HepG2 (cell line): ENCODE measurements around the gene COPS4. TPM values are rescaled to one million over a fixed set of nuclear protein-coding genes. Genes with fewer than 3 reads are reported as not detected.

Source experiments
- CC2D1A ChIP-seq: sonication (generic); formaldehyde crosslinking; IDR thresholded peaks from 2 replicates; pipeline ENCODE4 v1.8.1; 2023; ENCODE audit warnings: mild to moderate bottlenecking, missing genetic modification reagents
- CENPBD1 ChIP-seq: sonication (generic); formaldehyde crosslinking; IDR thresholded peaks from 2 replicates; pipeline ENCODE4 v1.8.0; 2022; ENCODE audit warnings: missing genetic modification reagents, low read depth, mild to moderate bottlenecking, borderline replicate concordance
- HMGA1 ChIP-seq: sonication (generic); formaldehyde crosslinking; conservative IDR thresholded peaks from 2 replicates; pipeline ENCODE4 v1.4.0; 2020; ENCODE audit warnings: missing genetic modification reagents
- HNRNPL ChIP-seq: fragments of 200-400 bp; formaldehyde crosslinking; IDR thresholded peaks from 2 replicates; pipeline ENCODE4 v1.6.1; 2017; ENCODE audit warnings: mild to moderate bottlenecking, low read depth, low read length
- KMT2A ChIP-seq: sonication (generic); formaldehyde crosslinking; IDR thresholded peaks from 2 replicates; pipeline ENCODE4 v1.4.0; 2020; ENCODE audit warnings: missing genetic modification reagents
- MYC ChIP-seq: sonication (generic); formaldehyde crosslinking; IDR thresholded peaks from 2 replicates; pipeline ENCODE4 v1.9.0; 2021; ENCODE audit warnings: missing genetic modification reagents, borderline replicate concordance
- NCOA2 ChIP-seq: sonication (generic); formaldehyde crosslinking; IDR thresholded peaks from 2 replicates; pipeline ENCODE4 v1.8.0; 2022; ENCODE audit warnings: inconsistent platforms
- RNF219 ChIP-seq: sonication (generic); formaldehyde crosslinking; IDR thresholded peaks from 2 replicates; pipeline ENCODE4 v1.5.0; 2020; ENCODE audit warnings: mild to moderate bottlenecking, missing genetic modification reagents
- SATB2 ChIP-seq: sonication (generic); formaldehyde crosslinking; IDR thresholded peaks from 2 replicates; pipeline ENCODE4 v1.5.0; 2020; ENCODE audit warnings: missing genetic modification reagents
- TP53 ChIP-seq: sonication (generic); formaldehyde crosslinking; conservative IDR thresholded peaks from 2 replicates; pipeline ENCODE4 v1.4.0; 2020; ENCODE audit warnings: missing genetic modification reagents
- ZFAT ChIP-seq: sonication (generic); formaldehyde crosslinking; conservative IDR thresholded peaks from 2 replicates; pipeline ENCODE4 v1.8.1; 2023; ENCODE audit warnings: missing genetic modification reagents, inconsistent platforms
- ZMYM4 ChIP-seq: sonication (generic); formaldehyde crosslinking; IDR thresholded peaks from 2 replicates; pipeline ENCODE4 v1.8.1; 2023; ENCODE audit warnings: mild to moderate bottlenecking, missing genetic modification reagents
- ZNF124 ChIP-seq: sonication (generic); formaldehyde crosslinking; IDR thresholded peaks from 2 replicates; pipeline ENCODE4 v1.4.0; 2020; ENCODE audit warnings: missing genetic modification reagents
- ZNF282 ChIP-seq: fragments of 450-650 bp; IDR thresholded peaks from 2 replicates; pipeline ENCODE4 v1.6.1; 2018; ENCODE audit not compliant: partially characterized antibody
- ZNF333 ChIP-seq: sonication (generic); formaldehyde crosslinking; IDR thresholded peaks from 2 replicates; pipeline ENCODE4 v1.4.0; 2020; ENCODE audit warnings: mild to moderate bottlenecking, missing genetic modification reagents, borderline replicate concordance
- ZNF577 ChIP-seq: sonication (generic); formaldehyde crosslinking; IDR thresholded peaks from 2 replicates; pipeline ENCODE4 v1.4.0; 2020; ENCODE audit warnings: mild to moderate bottlenecking, low read depth, missing genetic modification reagents, borderline replicate concordance
- ZNF678 ChIP-seq: sonication (generic); formaldehyde crosslinking; IDR thresholded peaks from 2 replicates; pipeline ENCODE4 v1.4.0; 2020; ENCODE audit warnings: mild to moderate bottlenecking, missing genetic modification reagents
- ZZZ3 ChIP-seq: sonication (generic); formaldehyde crosslinking; IDR thresholded peaks from 2 replicates; pipeline ENCODE4 v1.4.0; 2020; ENCODE audit warnings: missing genetic modification reagents, mild to moderate bottlenecking, borderline replicate concordance
- polyA plus RNA-seq, 8 experiments: library from polyadenylated mRNA; depleted of rRNA in 3 of 8; stranded (reverse) in 7 of 8; unstranded in 1 of 8; fragments of >200 nt; fragmentation: Illumina TruSeq in 4 of 8; extraction: Trizol in 4 of 8; gene quantifications; 2 replicates each; pipeline versions ENCODE4 v1.2.1 to v1.2.3, GENCODE V29; 2011 to 2016; ENCODE audit warnings: low read depth in 4 of 8, missing spikeins in 1 of 8, mixed read lengths in 1 of 8; ENCODE audit not compliant: insufficient read depth in 1 of 8
- total RNA-seq, 5 experiments: library from RNA; depleted of rRNA; stranded (reverse); fragments of >200 nt; fragmentation: Illumina TruSeq; extraction: Trizol; gene quantifications; 2 replicates each; pipeline ENCODE4 v1.2.3, GENCODE V29; 2016; ENCODE audit warnings: low read depth in 1 of 5
- TF ChIP-seq, protein P1 (sequence below): sonication (generic); formaldehyde crosslinking; conservative IDR thresholded peaks from 2 replicates; pipeline ENCODE4 v1.8.1; 2023; ENCODE audit warnings: missing genetic modification reagents
- TF ChIP-seq, protein P2 (sequence below): sonication (generic); formaldehyde crosslinking; IDR thresholded peaks from 2 replicates; pipeline ENCODE4 v1.5.1; 2020; ENCODE audit warnings: mild to moderate bottlenecking, missing genetic modification reagents, moderate library complexity

Gene COPS4
- total and polyA plus RNA-seq, 2 of the 13 experiments (the other 11 are each of a cell fraction or from before 2014, with no cell fraction given) = 28.8 to 52.5 TPM

- TF ChIP-seq HMGA1 (CRISPR knock-in tag) (no peak), NCOA2 (peak; percentile 62), RNF219 (no peak), CENPBD1 (no peak), ZZZ3 (CRISPR knock-in tag) (no peak), ZNF124 (CRISPR knock-in tag) (peak; percentile 80; the same call in 1 of the 2 replicates), ZNF333 (CRISPR knock-in tag) (no peak), ZNF282 (no peak), ZNF577 (CRISPR knock-in tag) (no peak), ZMYM4 (peak; percentile 99), HNRNPL (no peak), TP53 (CRISPR knock-in tag) (0 out of 2 replicates have a peak, but pooled peaks have one; percentile 61), SATB2 (CRISPR knock-in tag) (0 out of 2 replicates have a peak, but pooled peaks have one; percentile 47), MYC (CRISPR knock-in tag) (peak; percentile 87; the same call in 1 of the 2 replicates), ZFAT (CRISPR knock-in tag) (no peak), KMT2A (CRISPR knock-in tag) (peak; percentile 64; the same call in 1 of the 2 replicates), CC2D1A (CRISPR knock-in tag) (no peak), ZNF678 (CRISPR knock-in tag) (no peak)
- TF ChIP-seq, protein P1, sequence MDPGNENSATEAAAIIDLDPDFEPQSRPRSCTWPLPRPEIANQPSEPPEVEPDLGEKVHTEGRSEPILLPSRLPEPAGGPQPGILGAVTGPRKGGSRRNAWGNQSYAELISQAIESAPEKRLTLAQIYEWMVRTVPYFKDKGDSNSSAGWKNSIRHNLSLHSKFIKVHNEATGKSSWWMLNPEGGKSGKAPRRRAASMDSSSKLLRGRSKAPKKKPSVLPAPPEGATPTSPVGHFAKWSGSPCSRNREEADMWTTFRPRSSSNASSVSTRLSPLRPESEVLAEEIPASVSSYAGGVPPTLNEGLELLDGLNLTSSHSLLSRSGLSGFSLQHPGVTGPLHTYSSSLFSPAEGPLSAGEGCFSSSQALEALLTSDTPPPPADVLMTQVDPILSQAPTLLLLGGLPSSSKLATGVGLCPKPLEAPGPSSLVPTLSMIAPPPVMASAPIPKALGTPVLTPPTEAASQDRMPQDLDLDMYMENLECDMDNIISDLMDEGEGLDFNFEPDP (CRISPR knock-in tag) = no peak
- TF ChIP-seq, protein P2, sequence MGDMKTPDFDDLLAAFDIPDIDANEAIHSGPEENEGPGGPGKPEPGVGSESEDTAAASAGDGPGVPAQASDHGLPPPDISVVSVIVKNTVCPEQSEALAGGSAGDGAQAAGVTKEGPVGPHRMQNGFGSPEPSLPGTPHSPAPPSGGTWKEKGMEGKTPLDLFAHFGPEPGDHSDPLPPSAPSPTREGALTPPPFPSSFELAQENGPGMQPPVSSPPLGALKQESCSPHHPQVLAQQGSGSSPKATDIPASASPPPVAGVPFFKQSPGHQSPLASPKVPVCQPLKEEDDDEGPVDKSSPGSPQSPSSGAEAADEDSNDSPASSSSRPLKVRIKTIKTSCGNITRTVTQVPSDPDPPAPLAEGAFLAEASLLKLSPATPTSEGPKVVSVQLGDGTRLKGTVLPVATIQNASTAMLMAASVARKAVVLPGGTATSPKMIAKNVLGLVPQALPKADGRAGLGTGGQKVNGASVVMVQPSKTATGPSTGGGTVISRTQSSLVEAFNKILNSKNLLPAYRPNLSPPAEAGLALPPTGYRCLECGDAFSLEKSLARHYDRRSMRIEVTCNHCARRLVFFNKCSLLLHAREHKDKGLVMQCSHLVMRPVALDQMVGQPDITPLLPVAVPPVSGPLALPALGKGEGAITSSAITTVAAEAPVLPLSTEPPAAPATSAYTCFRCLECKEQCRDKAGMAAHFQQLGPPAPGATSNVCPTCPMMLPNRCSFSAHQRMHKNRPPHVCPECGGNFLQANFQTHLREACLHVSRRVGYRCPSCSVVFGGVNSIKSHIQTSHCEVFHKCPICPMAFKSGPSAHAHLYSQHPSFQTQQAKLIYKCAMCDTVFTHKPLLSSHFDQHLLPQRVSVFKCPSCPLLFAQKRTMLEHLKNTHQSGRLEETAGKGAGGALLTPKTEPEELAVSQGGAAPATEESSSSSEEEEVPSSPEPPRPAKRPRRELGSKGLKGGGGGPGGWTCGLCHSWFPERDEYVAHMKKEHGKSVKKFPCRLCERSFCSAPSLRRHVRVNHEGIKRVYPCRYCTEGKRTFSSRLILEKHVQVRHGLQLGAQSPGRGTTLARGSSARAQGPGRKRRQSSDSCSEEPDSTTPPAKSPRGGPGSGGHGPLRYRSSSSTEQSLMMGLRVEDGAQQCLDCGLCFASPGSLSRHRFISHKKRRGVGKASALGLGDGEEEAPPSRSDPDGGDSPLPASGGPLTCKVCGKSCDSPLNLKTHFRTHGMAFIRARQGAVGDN (CRISPR knock-in tag) = peak; percentile 91
Measured at GRCh38 chr4:83012687-83013419, 22.1 kb upstream of the COPS4 start (continued).
